Measurements from ENCODE around the gene TOPBP1. TPM values are rescaled to one million over a fixed set of nuclear protein-coding genes. Genes with fewer than 3 reads are reported as not detected.

TOPBP1 gene
- total and polyA plus RNA-seq, 12 donors: 6.7 to 62.1 (median 13.3) TPM

DNA sequence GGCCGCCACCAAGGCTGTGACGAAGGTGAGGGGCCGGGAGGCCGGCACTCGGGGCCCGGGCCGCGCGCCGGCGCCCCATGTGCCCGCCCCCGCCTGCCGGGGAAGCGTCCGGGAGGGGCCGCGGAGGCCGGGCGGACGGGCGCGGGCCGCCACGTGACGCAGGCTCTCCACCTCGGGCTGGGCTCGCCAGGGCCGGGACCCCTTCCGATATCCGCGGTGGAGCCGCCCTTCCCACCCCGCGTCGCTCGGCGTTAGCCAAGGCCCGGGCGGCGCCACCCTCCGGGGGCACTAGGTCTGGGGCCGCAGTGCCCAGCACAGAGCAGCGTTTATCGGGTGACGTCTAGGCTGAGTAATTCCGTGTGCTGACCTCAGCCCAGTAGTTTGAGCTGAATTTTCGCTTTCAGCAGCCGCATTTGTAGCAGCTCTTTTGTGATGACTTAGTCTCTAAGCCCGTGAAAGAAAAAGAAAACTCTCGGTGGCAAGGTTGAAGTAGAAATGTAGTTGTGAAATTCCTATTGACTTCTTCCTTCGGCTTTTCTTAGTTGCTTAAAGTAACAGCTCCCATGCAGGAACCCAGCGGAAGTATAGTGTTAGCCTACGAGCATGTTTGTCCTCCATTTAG is 87.4 kb downstream of the TOPBP1 start:
- H3K36me3 ChIP-seq (replicated peaks in 1 of 2): peaks cover 0 to 17% of the 10 kb centered on the region in 2 donors
- intact Hi-C loops (cut with DNase I): no loop called here
- no peaks in the 10 kb centered on the region for H3K27me3 ChIP-seq
- H3K4me3 ChIP-seq: peak overlapping the region; percentile 13 to 88 (median 60)
- 0% methylated on average over 9 to 54 of the region's 54 CpGs for WGBS, 4 donors
- peaks cover 34 to 51% of the 10 kb centered on the region in 2 donors for H3K4me1 ChIP-seq (replicated peaks in 1 of 2)
- peak overlapping the region; percentile 50 to 100 (median 98) for H3K27ac ChIP-seq
- H3K9me3 ChIP-seq (replicated peaks in 1 of 3): no peaks in the 10 kb centered on the region
- peak; percentile 63 to 88 for TF ChIP-seq POLR2A (IDR thresholded peaks at IDR 0.05)
- TF ChIP-seq, protein P1, sequence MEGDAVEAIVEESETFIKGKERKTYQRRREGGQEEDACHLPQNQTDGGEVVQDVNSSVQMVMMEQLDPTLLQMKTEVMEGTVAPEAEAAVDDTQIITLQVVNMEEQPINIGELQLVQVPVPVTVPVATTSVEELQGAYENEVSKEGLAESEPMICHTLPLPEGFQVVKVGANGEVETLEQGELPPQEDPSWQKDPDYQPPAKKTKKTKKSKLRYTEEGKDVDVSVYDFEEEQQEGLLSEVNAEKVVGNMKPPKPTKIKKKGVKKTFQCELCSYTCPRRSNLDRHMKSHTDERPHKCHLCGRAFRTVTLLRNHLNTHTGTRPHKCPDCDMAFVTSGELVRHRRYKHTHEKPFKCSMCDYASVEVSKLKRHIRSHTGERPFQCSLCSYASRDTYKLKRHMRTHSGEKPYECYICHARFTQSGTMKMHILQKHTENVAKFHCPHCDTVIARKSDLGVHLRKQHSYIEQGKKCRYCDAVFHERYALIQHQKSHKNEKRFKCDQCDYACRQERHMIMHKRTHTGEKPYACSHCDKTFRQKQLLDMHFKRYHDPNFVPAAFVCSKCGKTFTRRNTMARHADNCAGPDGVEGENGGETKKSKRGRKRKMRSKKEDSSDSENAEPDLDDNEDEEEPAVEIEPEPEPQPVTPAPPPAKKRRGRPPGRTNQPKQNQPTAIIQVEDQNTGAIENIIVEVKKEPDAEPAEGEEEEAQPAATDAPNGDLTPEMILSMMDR (IDR thresholded peaks at IDR 0.05): no peak
- peak; percentile 72 to 83 (median 78) for DNase-seq

DNA sequence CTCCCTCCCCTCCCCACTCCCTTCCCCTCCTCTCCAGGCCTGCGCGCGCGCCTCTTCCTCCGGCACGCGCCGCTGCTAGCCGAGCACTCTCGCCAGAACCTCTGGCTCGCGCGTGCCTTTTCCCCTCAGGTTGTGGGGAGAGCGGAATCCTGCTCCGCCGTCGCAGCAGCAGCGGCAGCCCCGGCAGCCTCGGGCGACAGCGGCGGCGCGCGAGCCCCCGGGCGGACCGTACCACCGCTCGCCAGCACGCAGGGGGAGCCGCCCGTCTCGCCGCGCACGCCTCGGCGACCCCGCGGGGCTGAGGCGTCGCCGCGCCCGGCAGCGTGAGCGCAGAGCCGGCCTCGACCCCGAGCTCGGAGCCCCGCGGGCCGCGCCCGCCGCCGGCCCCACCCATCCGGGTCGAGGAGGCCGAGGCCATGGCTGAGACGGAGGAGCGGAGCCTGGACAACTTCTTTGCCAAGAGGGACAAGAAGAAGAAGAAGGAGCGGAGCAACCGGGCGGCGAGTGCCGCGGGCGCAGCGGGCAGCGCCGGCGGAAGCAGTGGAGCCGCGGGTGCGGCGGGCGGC is 88.0 kb downstream of the TOPBP1 start, which contains the start of gene CDV3:
TSS of gene CDV3 (plus strand) at position 58 of the 566 bp plus-strand sequence. CDS start at position 417, 359 bp downstream.
- Histone ChIP-seq H3K27me3 (no peaks in the 10 kb centered on the region), H3K27ac (peak within 1 kb of the TSS; percentile 68 to 100 (median 98)), H3K9me3 (replicated peaks in 1 of 3) (no peaks in the 10 kb centered on the region), H3K36me3 (replicated peaks in 1 of 2) (peaks cover 0 to 17% of the 10 kb centered on the region in 2 donors), H3K4me3 (peak within 1 kb of the TSS; percentile 31 to 88 (median 60)), H3K4me1 (replicated peaks in 1 of 2) (peaks cover 34 to 47% of the 10 kb centered on the region in 2 donors)
- intact Hi-C loops (cut with DNase I): no loop called here
- DNase-seq: peak in 2 of 7 donors; percentile 55 to 73
- 0 to 2% (median 1%) methylated on average over 1 to 81 of the region's 81 CpGs for WGBS, 4 donors
- TF ChIP-seq, protein P1 (IDR thresholded peaks at IDR 0.05): no peak
- peak; percentile 87 to 94 for TF ChIP-seq POLR2A (IDR thresholded peaks at IDR 0.05)

DNA sequence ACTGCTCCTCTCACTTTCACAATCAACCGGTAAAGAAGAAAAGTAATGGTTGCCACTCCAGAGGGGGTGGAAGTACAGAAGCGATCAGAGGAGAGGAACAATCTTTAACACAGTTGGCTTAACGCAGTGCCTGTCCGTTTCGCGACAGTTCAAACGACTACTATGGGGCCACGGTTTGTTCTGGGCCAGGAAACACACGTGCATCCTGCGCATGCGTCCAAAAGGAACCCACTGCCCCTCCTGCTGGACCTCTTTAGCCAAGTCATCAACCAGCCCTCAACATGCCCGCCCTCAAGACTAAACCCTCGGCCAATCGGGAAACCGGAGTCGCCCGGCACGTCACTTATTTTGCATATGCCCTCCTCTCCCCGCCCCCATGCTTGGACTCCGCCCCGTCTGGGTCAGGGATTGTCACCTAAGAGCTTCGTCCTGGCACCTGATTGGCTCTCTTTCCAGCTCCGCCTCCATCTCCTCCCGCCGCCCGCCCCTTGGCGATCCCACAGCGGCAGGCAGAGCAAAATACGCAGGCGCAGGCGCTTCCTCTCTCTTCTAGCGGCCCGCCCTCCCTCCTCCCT is 88.6 kb downstream of the TOPBP1 start:
- peak; percentile 100 for DNase-seq
- TF ChIP-seq, protein P1 (IDR thresholded peaks at IDR 0.05): peak in 1 of 6 experiments; percentile 38
- peak in 1 of 2 donors; percentile 57 for TF ChIP-seq POLR2A (IDR thresholded peaks at IDR 0.05)
- H3K4me3 ChIP-seq: peak overlapping the region in 2 of 4 donors; percentile 45 to 88
- intact Hi-C loops (cut with DNase I): no loop called here
- peaks cover 32 to 47% of the 10 kb centered on the region in 2 donors for H3K4me1 ChIP-seq (replicated peaks in 1 of 2)
- peaks cover 0 to 13% of the 10 kb centered on the region in 2 donors for H3K36me3 ChIP-seq (replicated peaks in 1 of 2)
- H3K9me3 ChIP-seq (replicated peaks in 1 of 3): no peaks in the 10 kb centered on the region
- peak overlapping the region; percentile 68 to 100 (median 98) for H3K27ac ChIP-seq
- no peaks in the 10 kb centered on the region for H3K27me3 ChIP-seq
- whole genome bisulfite sequencing, 4 donors: 0% methylated on average over 17 to 33 of the region's 33 CpGs
